HEK293 (cell line): ENCODE data around the gene DHRS3.

Experiments used
- EGR2 ChIP-seq: fragments of 450-650 bp; formaldehyde crosslinking; IDR thresholded peaks from 2 replicates; pipeline ENCODE4 v1.5.1; 2016; ENCODE audit warnings: low read depth, missing biosample characterization, missing genetic modification characterization
- GLI4 ChIP-seq: fragments of 450-650 bp; formaldehyde crosslinking; IDR thresholded peaks from 2 replicates; pipeline ENCODE4 v1.5.1; 2016; ENCODE audit warnings: missing biosample characterization, missing genetic modification characterization
- HOXA7 ChIP-seq: sonication (generic); formaldehyde crosslinking; IDR thresholded peaks from 2 replicates; pipeline ENCODE4 v1.8.1; 2022; ENCODE audit warnings: missing genetic modification reagents, borderline replicate concordance
- INSM2 ChIP-seq: fragments of 450-650 bp; formaldehyde crosslinking; IDR thresholded peaks from 2 replicates; pipeline ENCODE4 v1.5.1; 2016; ENCODE audit warnings: missing biosample characterization, missing genetic modification characterization
- KLF8 ChIP-seq: fragments of 450-650 bp; formaldehyde crosslinking; IDR thresholded peaks from 2 replicates; pipeline ENCODE4 v1.5.1; 2016; ENCODE audit warnings: missing biosample characterization, missing genetic modification characterization
- SCRT1 ChIP-seq: fragments of 450-650 bp; formaldehyde crosslinking; IDR thresholded peaks from 2 replicates; pipeline ENCODE4 v1.5.1; 2016; ENCODE audit warnings: missing biosample characterization, missing genetic modification characterization, borderline replicate concordance
- SCRT2 ChIP-seq: fragments of 450-650 bp; formaldehyde crosslinking; IDR thresholded peaks from 2 replicates; pipeline ENCODE4 v1.5.1; 2016; ENCODE audit warnings: missing biosample characterization, missing genetic modification characterization
- TCF7L2 ChIP-seq: IDR thresholded peaks from 2 replicates; pipeline ENCODE4 v1.6.1; 2011; ENCODE audit warnings: low read depth, mild to moderate bottlenecking, inconsistent platforms, low read length, moderate library complexity, borderline replicate concordance
- ZBTB10 ChIP-seq: fragments of 450-650 bp; formaldehyde crosslinking; IDR thresholded peaks from 2 replicates; pipeline ENCODE4 v1.5.1; 2016; ENCODE audit warnings: missing biosample characterization, missing genetic modification characterization
- ZBTB20 ChIP-seq: fragments of 450-650 bp; formaldehyde crosslinking; IDR thresholded peaks from 2 replicates; pipeline ENCODE4 v1.5.1; 2016; ENCODE audit warnings: missing biosample characterization, missing genetic modification characterization
- ZBTB49 ChIP-seq: fragments of 450-650 bp; formaldehyde crosslinking; IDR thresholded peaks from 2 replicates; pipeline ENCODE4 v1.5.1; 2016; ENCODE audit warnings: missing biosample characterization, missing genetic modification characterization, low read depth
- ZFP3 ChIP-seq: fragments of 450-650 bp; formaldehyde crosslinking; IDR thresholded peaks from 2 replicates; pipeline ENCODE4 v1.5.1; 2016; ENCODE audit warnings: low read depth, missing biosample characterization, missing genetic modification characterization
- ZNF121 ChIP-seq: fragments of 450-650 bp; formaldehyde crosslinking; IDR thresholded peaks from 2 replicates; pipeline ENCODE4 v1.5.1; 2016; ENCODE audit warnings: missing biosample characterization, missing genetic modification characterization
- ZNF133 ChIP-seq: fragments of 450-650 bp; formaldehyde crosslinking; IDR thresholded peaks from 2 replicates; pipeline ENCODE4 v1.5.1; 2016; ENCODE audit warnings: missing biosample characterization, missing genetic modification characterization
- ZNF146 ChIP-seq: fragments of 450-650 bp; formaldehyde crosslinking; IDR thresholded peaks from 2 replicates; pipeline ENCODE4 v1.5.1; 2016; ENCODE audit warnings: missing biosample characterization, missing genetic modification characterization
- ZNF184 ChIP-seq: fragments of 450-650 bp; IDR thresholded peaks from 2 replicates; pipeline ENCODE4 v1.5.1; 2018; ENCODE audit warnings: missing biosample characterization, mild to moderate bottlenecking, missing genetic modification characterization
- ZNF26 ChIP-seq: fragments of 450-650 bp; formaldehyde crosslinking; IDR thresholded peaks from 2 replicates; pipeline ENCODE4 v1.5.1; 2016; ENCODE audit warnings: missing biosample characterization, missing genetic modification characterization
- ZNF394 ChIP-seq: fragments of 450-650 bp; formaldehyde crosslinking; IDR thresholded peaks from 2 replicates; pipeline ENCODE4 v1.5.1; 2016; ENCODE audit warnings: missing biosample characterization, missing genetic modification characterization, mild to moderate bottlenecking, moderate library complexity, borderline replicate concordance
- ZNF423 ChIP-seq: fragments of 450-650 bp; formaldehyde crosslinking; IDR thresholded peaks from 2 replicates; pipeline ENCODE4 v1.5.1; 2016; ENCODE audit warnings: missing biosample characterization, missing genetic modification characterization
- ZNF449 ChIP-seq: fragments of 450-650 bp; formaldehyde crosslinking; IDR thresholded peaks from 2 replicates; pipeline ENCODE4 v1.5.1; 2017; ENCODE audit warnings: missing biosample characterization, mild to moderate bottlenecking, missing genetic modification characterization, moderate library complexity
- ZNF501 ChIP-seq: fragments of 450-650 bp; formaldehyde crosslinking; IDR thresholded peaks from 2 replicates; pipeline ENCODE4 v1.5.1; 2016; ENCODE audit warnings: missing biosample characterization, missing genetic modification characterization
- ZNF530 ChIP-seq: fragments of 450-650 bp; formaldehyde crosslinking; IDR thresholded peaks from 2 replicates; pipeline ENCODE4 v1.5.1; 2016; ENCODE audit warnings: low read depth, missing biosample characterization, missing genetic modification characterization
- ZNF548 ChIP-seq: fragments of 450-650 bp; formaldehyde crosslinking; IDR thresholded peaks from 2 replicates; pipeline ENCODE4 v1.5.1; 2016; ENCODE audit warnings: missing biosample characterization, missing genetic modification characterization
- ZNF560 ChIP-seq: fragments of 450-650 bp; formaldehyde crosslinking; IDR thresholded peaks from 2 replicates; pipeline ENCODE4 v1.5.1; 2017; ENCODE audit warnings: missing biosample characterization, missing genetic modification characterization, borderline replicate concordance
- ZNF658 ChIP-seq: fragments of 450-650 bp; formaldehyde crosslinking; IDR thresholded peaks from 2 replicates; pipeline ENCODE4; 2016; ENCODE audit warnings: missing biosample characterization, missing genetic modification characterization
- TF ChIP-seq, protein P1 (sequence below): fragments of 450-650 bp; formaldehyde crosslinking; IDR thresholded peaks from 2 replicates; pipeline ENCODE4 v1.5.1; 2016; ENCODE audit warnings: missing biosample characterization, missing genetic modification characterization

The DHRS3 gene

DNA sequence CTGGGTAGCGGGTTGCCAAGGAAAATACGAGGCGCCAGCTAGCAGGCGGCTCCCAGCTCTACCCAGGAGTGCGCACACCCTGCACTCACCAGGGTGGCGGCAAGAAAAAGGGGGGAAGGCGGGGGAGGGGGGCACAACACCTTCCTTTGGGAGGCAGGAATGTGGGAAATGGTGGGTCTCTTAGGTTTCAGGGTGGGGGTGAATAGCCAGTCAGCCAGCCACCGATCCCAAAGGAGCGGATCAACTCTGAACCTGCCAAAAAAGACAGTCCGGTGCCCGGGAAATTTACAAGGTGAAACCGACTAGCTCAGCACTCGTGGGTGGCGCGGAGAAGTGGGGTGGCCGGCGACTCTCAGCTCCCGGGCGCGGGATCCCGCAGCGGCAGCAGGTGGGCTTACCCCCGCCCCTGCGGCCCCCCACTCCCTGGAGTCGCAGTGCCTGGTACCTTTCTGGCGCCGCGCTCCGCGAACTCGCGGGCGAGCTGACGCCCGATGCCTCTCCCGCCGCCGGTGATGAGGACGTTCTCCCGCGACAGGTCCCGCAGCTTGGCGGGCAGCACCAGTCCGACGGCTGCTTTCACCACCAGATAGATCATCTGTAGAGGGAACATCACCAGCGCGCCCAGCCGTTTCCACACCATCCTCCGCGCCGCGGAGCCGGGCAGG lies 1.2 kb downstream of the DHRS3 start (continued):
- TF ChIP-seq, protein P1, sequence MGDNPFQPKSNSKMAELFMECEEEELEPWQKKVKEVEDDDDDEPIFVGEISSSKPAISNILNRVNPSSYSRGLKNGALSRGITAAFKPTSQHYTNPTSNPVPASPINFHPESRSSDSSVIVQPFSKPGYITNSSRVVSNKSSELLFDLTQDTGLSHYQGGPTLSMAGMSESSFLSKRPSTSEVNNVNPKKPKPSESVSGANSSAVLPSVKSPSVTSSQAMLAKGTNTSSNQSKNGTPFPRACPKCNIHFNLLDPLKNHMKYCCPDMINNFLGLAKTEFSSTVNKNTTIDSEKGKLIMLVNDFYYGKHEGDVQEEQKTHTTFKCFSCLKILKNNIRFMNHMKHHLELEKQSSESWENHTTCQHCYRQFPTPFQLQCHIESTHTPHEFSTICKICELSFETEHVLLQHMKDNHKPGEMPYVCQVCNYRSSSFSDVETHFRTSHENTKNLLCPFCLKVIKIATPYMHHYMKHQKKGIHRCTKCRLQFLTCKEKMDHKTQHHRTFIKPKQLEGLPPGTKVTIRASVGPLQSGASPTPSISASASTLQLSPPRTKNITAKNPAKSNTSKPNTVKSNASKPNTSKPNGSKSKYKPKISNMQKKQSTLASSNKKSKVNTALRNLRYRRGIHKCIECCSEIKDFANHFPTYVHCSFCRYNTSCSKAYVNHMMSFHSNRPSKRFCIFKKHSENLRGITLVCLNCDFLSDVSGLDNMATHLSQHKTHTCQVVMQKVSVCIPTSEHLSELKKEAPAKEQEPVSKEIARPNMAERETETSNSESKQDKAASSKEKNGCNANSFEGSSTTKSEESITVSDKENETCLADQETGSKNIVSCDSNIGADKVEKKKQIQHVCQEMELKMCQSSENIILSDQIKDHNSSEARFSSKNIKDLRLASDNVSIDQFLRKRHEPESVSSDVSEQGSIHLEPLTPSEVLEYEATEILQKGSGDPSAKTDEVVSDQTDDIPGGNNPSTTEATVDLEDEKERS = no peak
- TF ChIP-seq SCRT1 (tag by site-specific recombination) = no peak
- peak; percentile 22; the same call in 1 of the 2 replicates for TF ChIP-seq EGR2 (tag by site-specific recombination)
- no peak for TF ChIP-seq ZNF658
- no peak for TF ChIP-seq ZNF394 (tag by site-specific recombination)
- peak; percentile 19; the same call in 1 of the 2 replicates for TF ChIP-seq ZNF501 (tag by site-specific recombination)
- 0 out of 2 replicates have a peak, but pooled peaks have one; percentile 26 for TF ChIP-seq ZNF423 (tag by site-specific recombination)
- no peak for TF ChIP-seq ZNF133
- TF ChIP-seq TCF7L2 = no peak
- no peak for TF ChIP-seq ZNF548
- TF ChIP-seq ZBTB49 = no peak
- no peak for TF ChIP-seq ZNF184
- 0 out of 2 replicates have a peak, but pooled peaks have one; percentile 10 for TF ChIP-seq SCRT2
- TF ChIP-seq ZNF560 (tag by site-specific recombination) = no peak
- peak; percentile 63 for TF ChIP-seq ZBTB20 (tag by site-specific recombination)
- TF ChIP-seq ZNF449 = peak; percentile 38; the same call in 1 of the 2 replicates
- no peak for TF ChIP-seq HOXA7
- no peak for TF ChIP-seq GLI4
- TF ChIP-seq ZNF146 = no peak
- no peak for TF ChIP-seq INSM2 (tag by site-specific recombination)
- peak; percentile 60; the same call in 1 of the 2 replicates for TF ChIP-seq ZBTB10
- no peak for TF ChIP-seq ZNF26
- no peak for TF ChIP-seq ZFP3 (tag by site-specific recombination)
- no peak for TF ChIP-seq ZNF530 (tag by site-specific recombination)
- TF ChIP-seq ZNF121 = no peak
- TF ChIP-seq KLF8 = no peak
